HCT116 (cell line): ENCODE results near the gene GALE. TPM values are rescaled to one million over a fixed set of nuclear protein-coding genes. Genes with fewer than 3 reads are reported as not detected.
A peak's percentile ranks its signal among the peaks of the same experiment; 100 is the strongest.

Experiments
- ATAC-seq: fragments of 200-7000 bp; cut with Tn5 transposase; 2 replicates; pipeline ENCODE4 v1.9.1; 2020; ENCODE audit warnings: mild to moderate bottlenecking, moderate library complexity
- BruUV-seq: library from RNA; stranded (reverse); fragments of 400-500 nt; replicated peaks from 2 replicates; lab custom pipeline; 2021; lab: Mats Ljungman, UMichigan
- CTCF ChIA-PET: fragments of 300-600 bp; sonication (Branson Sonifier 250); formaldehyde crosslinking; loops from one replicate; lab custom pipeline; 2021; ENCODE audit warnings: antibody characterized with exemption; lab: Charles Lee
- POLR2A ChIA-PET: fragments of 300-600, 350-600 bp; sonication (Branson Sonifier 250); formaldehyde crosslinking; loops from one replicate; lab custom pipeline; 2021; ENCODE audit warnings: antibody characterized with exemption; lab: Charles Lee
- RAD21 ChIA-PET, 2 experiments: fragments of 300-600 bp; sonication (Branson Sonifier 250); formaldehyde crosslinking; loops; one replicate each; lab custom pipeline; 2023; ENCODE audit warnings: low total read pairs in 2 of 2; ENCODE audit not compliant: uncharacterized antibody in 2 of 2, unreplicated experiment in 2 of 2, low non-redundant PET in 1 of 2; lab: Charles Lee
- DNase-seq: peaks from one replicate; pipeline ENCODE4 v3.0.0-alpha.2; 2010; ENCODE audit warnings: low read depth, low spot score
- H2AFZ ChIP-seq: fragments of 200-600 bp; shearing (Covaris generic), sonication (generic); 2 replicates; pipeline ENCODE4 v1.6.1; 2017; ENCODE audit warnings: low read depth, mixed run types, mixed read lengths, antibody characterized with exemption, low read length; ENCODE audit not compliant: poor library complexity, severe bottlenecking
- H3K27ac ChIP-seq: 2 replicates; pipeline ENCODE4 v1.5.1; 2012; ENCODE audit warnings: low read depth, low read length
- H3K27me3 ChIP-seq: fragments of 200-600 bp; sonication (generic); 2 replicates; pipeline ENCODE4 v1.6.1; 2016; ENCODE audit warnings: mixed run types, low read length, mixed read lengths; ENCODE audit not compliant: insufficient read depth
- H3K36me3 ChIP-seq, 2 experiments: fragments of 200-500 bp in 1 of 2; fragments of 200-600 bp in 1 of 2; sonication (Bioruptor generic) in 1 of 2; sonication (generic) in 1 of 2; 2 replicates each; pipeline versions ENCODE4 v1.5.1 to v1.6.1; 2014 to 2016; ENCODE audit warnings: low read length in 2 of 2, inconsistent platforms in 1 of 2, mixed read lengths in 1 of 2, mixed run types in 1 of 2; ENCODE audit not compliant: insufficient read depth in 2 of 2, control insufficient read depth in 1 of 2
- H3K4me1 ChIP-seq, 2 experiments: fragments of 200-600 bp in 1 of 2; sonication (generic) in 1 of 2; 2 replicates each; pipeline versions ENCODE4 v1.5.1 to v1.6.1; 2012 to 2017; ENCODE audit warnings: low read length in 2 of 2, inconsistent platforms in 1 of 2, mild to moderate bottlenecking in 1 of 2, mixed read lengths in 1 of 2, mixed run types in 1 of 2, moderate library complexity in 1 of 2; ENCODE audit not compliant: insufficient read depth in 2 of 2, control insufficient read depth in 1 of 2
- H3K4me2 ChIP-seq: fragments of 200-600 bp; sonication (generic); 2 replicates; pipeline ENCODE4 v1.6.1; 2017; ENCODE audit warnings: mixed run types, low read length, mixed read lengths
- H3K4me3 ChIP-seq, 2 experiments: fragments of 200-600 bp in 1 of 2; sonication (generic) in 1 of 2; replicated peaks in 1 of 2; 2 replicates each; pipeline ENCODE4 v1.5.1; 2011 to 2016; ENCODE audit warnings: low read length in 2 of 2, control low read depth in 1 of 2, low read depth in 1 of 2, mild to moderate bottlenecking in 1 of 2, mixed read lengths in 1 of 2, mixed run types in 1 of 2
- H3K79me2 ChIP-seq: fragments of 200-600 bp; sonication (generic); 2 replicates; pipeline ENCODE4 v1.6.1; 2017; ENCODE audit warnings: mild to moderate bottlenecking, mixed run types, low read length, moderate library complexity, mixed read lengths; ENCODE audit not compliant: insufficient read depth
- H3K9ac ChIP-seq: fragments of 200-600 bp; sonication (generic); 2 replicates; pipeline ENCODE4 v1.6.1; 2016; ENCODE audit warnings: low read length, mixed read lengths
- H3K9me2 ChIP-seq: fragments of 200-600 bp; sonication (generic), shearing (Covaris generic); 2 replicates; pipeline ENCODE4 v1.6.1; 2017; ENCODE audit warnings: mixed run types, mild to moderate bottlenecking, moderate library complexity; ENCODE audit not compliant: insufficient read depth
- H3K9me3 ChIP-seq, 2 experiments: fragments of 200-500 bp in 1 of 2; fragments of 200-600 bp in 1 of 2; sonication (Bioruptor generic) in 1 of 2; sonication (generic) in 1 of 2; 2 replicates each; pipeline ENCODE4 v1.6.1; 2014 to 2017; ENCODE audit warnings: low read length in 2 of 2, mixed read lengths in 2 of 2, inconsistent platforms in 1 of 2, low read depth in 1 of 2, mild to moderate bottlenecking in 1 of 2, mixed run types in 1 of 2, moderate library complexity in 1 of 2; ENCODE audit not compliant: control insufficient read depth in 1 of 2, insufficient read depth in 1 of 2
- H4K20me1 ChIP-seq: fragments of 200-600 bp; sonication (generic), shearing (Covaris generic); 2 replicates; pipeline ENCODE4 v1.6.1; 2017; ENCODE audit warnings: mixed run types, mild to moderate bottlenecking, moderate library complexity; ENCODE audit not compliant: insufficient read depth
- CBX3 ChIP-seq: IDR thresholded peaks from 2 replicates; pipeline ENCODE4 v1.6.1; 2012; ENCODE audit warnings: low read depth
- CEBPB ChIP-seq: IDR thresholded peaks from 2 replicates; pipeline ENCODE4 v1.6.1; 2012; ENCODE audit warnings: low read depth
- ELF1 ChIP-seq: IDR thresholded peaks from 2 replicates; pipeline ENCODE4 v1.6.1; 2012; ENCODE audit warnings: low read depth, borderline replicate concordance
- EZH2 ChIP-seq: fragments of 200-600 bp; sonication (generic); IDR thresholded peaks from 2 replicates; pipeline ENCODE4 v1.6.1; 2017; ENCODE audit warnings: antibody characterized with exemption, mixed run types
- RAD21 ChIP-seq: IDR thresholded peaks from 2 replicates; pipeline ENCODE4 v1.6.1; 2012; ENCODE audit warnings: low read depth, mild to moderate bottlenecking
- SIN3A ChIP-seq: IDR thresholded peaks from 2 replicates; pipeline ENCODE4 v1.6.1; 2012; ENCODE audit warnings: low read depth
- SRF ChIP-seq: IDR thresholded peaks from 2 replicates; pipeline ENCODE4 v1.6.1; 2012; ENCODE audit warnings: low read depth
- TCF7L2 ChIP-seq: IDR thresholded peaks from 2 replicates; pipeline ENCODE4 v1.7.0; 2011; ENCODE audit warnings: borderline replicate concordance, inconsistent platforms; ENCODE audit not compliant: insufficient read depth, insufficient read length; ENCODE audit errors: extremely low read depth
- YY1 ChIP-seq: IDR thresholded peaks from 2 replicates; pipeline ENCODE4 v1.6.1; 2011; ENCODE audit warnings: low read length, low read depth, moderate library complexity, mild to moderate bottlenecking; ENCODE audit not compliant: insufficient replicate concordance; ENCODE audit errors: extremely low read depth
- intact Hi-C: fragments of 100-400 bp; cut with micrococcal nuclease; formaldehyde crosslinking; loops from 2 replicates; pipeline ENCODE4 v1.10.0; 2022
- total RNA-seq: library from RNA; stranded (reverse); gene quantifications from one replicate; pipeline ENCODE4 v1.2.1, GENCODE V29; 2021; ENCODE audit not compliant: unreplicated experiment
- TF ChIP-seq, protein P1 (sequence below): IDR thresholded peaks from 2 replicates; pipeline ENCODE4 v1.6.1; 2011; ENCODE audit warnings: mild to moderate bottlenecking, low read length, moderate library complexity; ENCODE audit not compliant: insufficient replicate concordance; ENCODE audit errors: extremely low read depth
- TF ChIP-seq, protein P2 (sequence below): IDR thresholded peaks from 2 replicates; pipeline ENCODE4 v1.6.1; 2012
- TF ChIP-seq, protein P3 (sequence below), 3 experiments: fragments of 200-600 bp in 1 of 3; sonication (generic) in 1 of 3; IDR thresholded peaks in 2 of 3; conservative IDR thresholded peaks in 1 of 3; 2 replicates each; pipeline ENCODE4 v1.5.1; 2012 to 2017; ENCODE audit warnings: low read depth in 2 of 3, low read length in 2 of 3, antibody characterized with exemption in 1 of 3, borderline replicate concordance in 1 of 3, control low read depth in 1 of 3, mild to moderate bottlenecking in 1 of 3, mixed read lengths in 1 of 3, mixed run types in 1 of 3, moderate library complexity in 1 of 3; ENCODE audit not compliant: insufficient read depth in 1 of 3

The GALE gene
- total RNA-seq, 1 experiment from 2014 or later = 114 TPM

DNA sequence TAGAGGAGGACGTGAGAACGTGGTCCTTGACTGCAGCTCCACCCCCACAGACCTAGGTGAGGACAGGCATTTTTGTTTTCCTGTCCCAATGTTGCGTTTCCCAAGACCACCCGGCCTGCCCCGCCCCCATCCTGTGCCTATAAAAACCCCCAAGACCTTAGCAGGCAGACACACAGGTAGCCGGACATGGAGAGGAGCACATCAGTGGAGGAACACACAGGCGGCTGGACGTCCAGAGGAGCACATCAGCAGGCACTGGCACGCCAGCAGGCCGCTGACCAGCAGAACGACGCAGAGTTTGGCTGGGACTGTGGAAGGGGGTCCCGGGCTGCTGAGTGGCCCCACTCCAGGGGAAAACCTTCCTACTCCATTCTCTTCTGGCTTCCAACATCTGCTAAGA, 37.4 kb upstream of the GALE start:
- Histone ChIP-seq H3K36me3 (no peaks in the 10 kb centered on the region), H3K27ac (no peak overlapping the region), H3K9me2 (no peaks in the 10 kb centered on the region), H3K9ac (no peak overlapping the region), H3K4me2 (peak overlapping the region; percentile 79), H3K4me1 (peaks cover 5 to 15% of the 10 kb centered on the region in 2 experiments; a peak in 3 of 4 replicates), H3K79me2 (no peaks in the 10 kb centered on the region), H4K20me1 (no peaks in the 10 kb centered on the region), H3K4me3 (peak overlapping the region in 1 of 2 experiments; percentile 48; a peak in 3 of 4 replicates), H2AFZ (peak overlapping the region; percentile 96), H3K27me3 (peaks cover 5% of the 10 kb centered on the region; the same call in 1 of the 2 replicates), H3K9me3 (no peaks in the 10 kb centered on the region)
- TF ChIP-seq SIN3A = no peak
- no peak for TF ChIP-seq YY1
- TF ChIP-seq EZH2 = no peak
- no peak for TF ChIP-seq CEBPB
- TF ChIP-seq, protein P1, sequence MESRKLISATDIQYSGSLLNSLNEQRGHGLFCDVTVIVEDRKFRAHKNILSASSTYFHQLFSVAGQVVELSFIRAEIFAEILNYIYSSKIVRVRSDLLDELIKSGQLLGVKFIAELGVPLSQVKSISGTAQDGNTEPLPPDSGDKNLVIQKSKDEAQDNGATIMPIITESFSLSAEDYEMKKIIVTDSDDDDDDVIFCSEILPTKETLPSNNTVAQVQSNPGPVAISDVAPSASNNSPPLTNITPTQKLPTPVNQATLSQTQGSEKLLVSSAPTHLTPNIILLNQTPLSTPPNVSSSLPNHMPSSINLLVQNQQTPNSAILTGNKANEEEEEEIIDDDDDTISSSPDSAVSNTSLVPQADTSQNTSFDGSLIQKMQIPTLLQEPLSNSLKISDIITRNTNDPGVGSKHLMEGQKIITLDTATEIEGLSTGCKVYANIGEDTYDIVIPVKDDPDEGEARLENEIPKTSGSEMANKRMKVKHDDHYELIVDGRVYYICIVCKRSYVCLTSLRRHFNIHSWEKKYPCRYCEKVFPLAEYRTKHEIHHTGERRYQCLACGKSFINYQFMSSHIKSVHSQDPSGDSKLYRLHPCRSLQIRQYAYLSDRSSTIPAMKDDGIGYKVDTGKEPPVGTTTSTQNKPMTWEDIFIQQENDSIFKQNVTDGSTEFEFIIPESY = no peak
- TF ChIP-seq CBX3 = no peak
- no peak for TF ChIP-seq SRF
- no peak for TF ChIP-seq ELF1
- TF ChIP-seq RAD21 = no peak
- TF ChIP-seq, protein P2, sequence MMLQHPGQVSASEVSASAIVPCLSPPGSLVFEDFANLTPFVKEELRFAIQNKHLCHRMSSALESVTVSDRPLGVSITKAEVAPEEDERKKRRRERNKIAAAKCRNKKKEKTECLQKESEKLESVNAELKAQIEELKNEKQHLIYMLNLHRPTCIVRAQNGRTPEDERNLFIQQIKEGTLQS = no peak
- no peak for TF ChIP-seq TCF7L2
- TF ChIP-seq, protein P3, sequence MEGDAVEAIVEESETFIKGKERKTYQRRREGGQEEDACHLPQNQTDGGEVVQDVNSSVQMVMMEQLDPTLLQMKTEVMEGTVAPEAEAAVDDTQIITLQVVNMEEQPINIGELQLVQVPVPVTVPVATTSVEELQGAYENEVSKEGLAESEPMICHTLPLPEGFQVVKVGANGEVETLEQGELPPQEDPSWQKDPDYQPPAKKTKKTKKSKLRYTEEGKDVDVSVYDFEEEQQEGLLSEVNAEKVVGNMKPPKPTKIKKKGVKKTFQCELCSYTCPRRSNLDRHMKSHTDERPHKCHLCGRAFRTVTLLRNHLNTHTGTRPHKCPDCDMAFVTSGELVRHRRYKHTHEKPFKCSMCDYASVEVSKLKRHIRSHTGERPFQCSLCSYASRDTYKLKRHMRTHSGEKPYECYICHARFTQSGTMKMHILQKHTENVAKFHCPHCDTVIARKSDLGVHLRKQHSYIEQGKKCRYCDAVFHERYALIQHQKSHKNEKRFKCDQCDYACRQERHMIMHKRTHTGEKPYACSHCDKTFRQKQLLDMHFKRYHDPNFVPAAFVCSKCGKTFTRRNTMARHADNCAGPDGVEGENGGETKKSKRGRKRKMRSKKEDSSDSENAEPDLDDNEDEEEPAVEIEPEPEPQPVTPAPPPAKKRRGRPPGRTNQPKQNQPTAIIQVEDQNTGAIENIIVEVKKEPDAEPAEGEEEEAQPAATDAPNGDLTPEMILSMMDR (IDR thresholded peaks at IDR 0.05 in 2 of 3, conservative IDR thresholded peaks at IDR 0.05 in 1 of 3; ENCODE audit: borderline replicate concordance in 1 of 3, insufficient read depth in 1 of 3, low read depth in 2 of 3, low read length in 2 of 3) = no peak
- ATAC-seq (peak; percentile 5; the same call in 1 of the 2 replicates), DNase-seq (no peak)
- POLR2A ChIA-PET = no interaction called here
- BruUV-seq = no TSS peak
- RAD21 ChIA-PET = interaction anchor here in 1 of 2 experiments (1.2 kb wide), 1 partner anchor 30 kb away, joined by 3 read pairs; no protein-coding TSS in a partner anchor
- CTCF ChIA-PET = no interaction called here
- intact Hi-C loops = no loop called here
